HEK293 (cell line): ENCODE data around the gene GBP3.

Source experiments
- CTCF ChIA-PET: fragments of 350-600 bp; formaldehyde crosslinking; extraction: SDS; loops from one replicate; lab custom pipeline; 2021; ENCODE audit warnings: antibody characterized with exemption; lab: Yijun Ruan, JAX
- POLR2A ChIA-PET: fragments of 300-600 bp; formaldehyde crosslinking; extraction: SDS; loops from one replicate; lab custom pipeline; 2020; ENCODE audit warnings: antibody characterized with exemption, inconsistent platforms; lab: Yijun Ruan, JAX
- H3K27ac ChIP-seq: fragments of 200-500 bp; sonication (Bioruptor generic); 2 replicates; pipeline ENCODE4 v1.5.1; 2014; ENCODE audit warnings: low read depth, low read length, control low read depth, inconsistent platforms; ENCODE audit errors: extremely low read depth
- H3K36me3 ChIP-seq, 2 experiments: fragments of 200-500 bp in 1 of 2; sonication (Bioruptor generic) in 1 of 2; 1 replicate in 1 of 2; 2 replicates in 1 of 2; pipeline ENCODE4 v1.5.1; 2014 to 2017; ENCODE audit warnings: inconsistent platforms in 2 of 2, low read length in 2 of 2; ENCODE audit not compliant: control insufficient read depth in 2 of 2, insufficient read depth in 1 of 2
- H3K4me1 ChIP-seq: fragments of 200-500 bp; sonication (Bioruptor generic); 2 replicates; pipeline ENCODE4 v1.5.1; 2014; ENCODE audit warnings: mild to moderate bottlenecking, low read length, inconsistent platforms; ENCODE audit not compliant: control insufficient read depth, insufficient read depth
- H3K4me3 ChIP-seq: 2 replicates; pipeline ENCODE4 v1.5.1; 2011; ENCODE audit warnings: low read depth, mild to moderate bottlenecking, control low read depth, low read length, moderate library complexity
- H3K9me3 ChIP-seq: fragments of 200-500 bp; sonication (Bioruptor generic); 2 replicates; pipeline ENCODE4 v1.5.1; 2014; ENCODE audit warnings: low read depth, low read length, inconsistent platforms; ENCODE audit not compliant: control insufficient read depth, insufficient read depth
- ATF2 ChIP-seq: fragments of 450-650 bp; formaldehyde crosslinking; IDR thresholded peaks from 2 replicates; pipeline ENCODE4 v1.5.1; 2016; ENCODE audit warnings: missing biosample characterization, missing genetic modification characterization, low read depth
- PRDM4 ChIP-seq: fragments of 450-650 bp; formaldehyde crosslinking; IDR thresholded peaks from 2 replicates; pipeline ENCODE4 v1.5.1; 2017; ENCODE audit warnings: missing biosample characterization, missing genetic modification characterization
- SCRT2 ChIP-seq: fragments of 450-650 bp; formaldehyde crosslinking; IDR thresholded peaks from 2 replicates; pipeline ENCODE4 v1.5.1; 2016; ENCODE audit warnings: missing biosample characterization, missing genetic modification characterization
- SETDB1 ChIP-seq: IDR thresholded peaks from one replicate; pipeline ENCODE4 v1.6.1; 2017; ENCODE audit warnings: mild to moderate bottlenecking, low read length, moderate library complexity, mixed read lengths; ENCODE audit not compliant: insufficient read length
- SP7 ChIP-seq: fragments of 450-650 bp; formaldehyde crosslinking; IDR thresholded peaks from 2 replicates; pipeline ENCODE4 v1.5.1; 2016; ENCODE audit warnings: missing biosample characterization, missing genetic modification characterization
- ZBTB21 ChIP-seq: fragments of 450-650 bp; formaldehyde crosslinking; IDR thresholded peaks from 2 replicates; pipeline ENCODE4 v1.5.1; 2017; ENCODE audit warnings: missing biosample characterization, missing genetic modification characterization
- ZFHX2 ChIP-seq: fragments of 450-650 bp; formaldehyde crosslinking; conservative IDR thresholded peaks from 2 replicates; pipeline ENCODE4 v1.5.1; 2016; ENCODE audit warnings: missing biosample characterization, missing genetic modification characterization
- ZNF121 ChIP-seq: fragments of 450-650 bp; formaldehyde crosslinking; IDR thresholded peaks from 2 replicates; pipeline ENCODE4 v1.5.1; 2016; ENCODE audit warnings: missing biosample characterization, missing genetic modification characterization
- ZNF24 ChIP-seq: fragments of 450-650 bp; formaldehyde crosslinking; IDR thresholded peaks from 2 replicates; pipeline ENCODE4 v1.5.1; 2016; ENCODE audit warnings: missing biosample characterization, missing genetic modification characterization
- ZNF404 ChIP-seq: fragments of 450-650 bp; formaldehyde crosslinking; IDR thresholded peaks from 2 replicates; pipeline ENCODE4 v1.5.1; 2017; ENCODE audit warnings: missing biosample characterization, missing genetic modification characterization
- ZNF501 ChIP-seq: fragments of 450-650 bp; formaldehyde crosslinking; IDR thresholded peaks from 2 replicates; pipeline ENCODE4 v1.5.1; 2016; ENCODE audit warnings: missing biosample characterization, missing genetic modification characterization
- ZNF513 ChIP-seq: fragments of 450-650 bp; IDR thresholded peaks from 2 replicates; pipeline ENCODE4 v1.5.1; 2018; ENCODE audit warnings: missing biosample characterization, missing genetic modification characterization
- ZNF549 ChIP-seq: fragments of 450-650 bp; IDR thresholded peaks from 2 replicates; pipeline ENCODE4 v1.5.1; 2018; ENCODE audit warnings: missing biosample characterization, missing genetic modification characterization, mild to moderate bottlenecking, inconsistent platforms, moderate library complexity
- ZNF561 ChIP-seq: fragments of 450-650 bp; IDR thresholded peaks from 2 replicates; pipeline ENCODE4 v1.5.1; 2018; ENCODE audit warnings: missing biosample characterization, missing genetic modification characterization, borderline replicate concordance
- ZNF585B ChIP-seq: fragments of 450-650 bp; formaldehyde crosslinking; IDR thresholded peaks from 2 replicates; pipeline ENCODE4 v1.5.1; 2016; ENCODE audit warnings: missing biosample characterization, missing genetic modification characterization
- ZNF610 ChIP-seq: fragments of 450-650 bp; formaldehyde crosslinking; IDR thresholded peaks from 2 replicates; pipeline ENCODE4 v1.5.1; 2016; ENCODE audit warnings: missing biosample characterization, missing genetic modification characterization, borderline replicate concordance
- ZNF629 ChIP-seq: fragments of 450-650 bp; formaldehyde crosslinking; IDR thresholded peaks from 2 replicates; pipeline ENCODE4 v1.5.1; 2017; ENCODE audit warnings: missing biosample characterization, missing genetic modification characterization
- ZNF645 ChIP-seq: fragments of 450-650 bp; formaldehyde crosslinking; IDR thresholded peaks from 2 replicates; pipeline ENCODE4; 2016; ENCODE audit warnings: missing biosample characterization, missing genetic modification characterization
- ZNF664 ChIP-seq: fragments of 450-650 bp; formaldehyde crosslinking; IDR thresholded peaks from 2 replicates; pipeline ENCODE4 v1.5.1; 2016; ENCODE audit warnings: missing biosample characterization, missing genetic modification characterization

The GBP3 gene

GRCh38 chr1:89022167-89022959 lies at the start of gene GBP3:
GBP3 (minus strand) TSS chr1:89022866; CDS start chr1:89020721, 2,145 bp downstream.
- Histone ChIP-seq H3K27ac (no peak within 1 kb of the TSS), H3K4me1 (no peaks in the 10 kb centered on the region), H3K9me3 (no peaks in the 10 kb centered on the region), H3K36me3 (no peaks in the 10 kb centered on the region), H3K4me3 (peak within 1 kb of the TSS; percentile 6)
- POLR2A ChIA-PET = no interaction called here
- CTCF ChIA-PET = interaction anchor here (0.6 to 1.0 kb wide), 5 partner anchors 23 to 463 kb away, joined by 3 to 4 read pairs (median 3); no protein-coding TSS in a partner anchor
- TF ChIP-seq SCRT2 (tag by site-specific recombination) (no peak), ZNF24 (tag by site-specific recombination) (no peak), SP7 (tag by site-specific recombination) (no peak), PRDM4 (tag by site-specific recombination) (no peak), ZNF121 (tag by site-specific recombination) (no peak), ZNF549 (no peak), ATF2 (no peak), ZNF561 (no peak), ZNF610 (tag by site-specific recombination) (no peak), ZNF501 (tag by site-specific recombination) (no peak), ZBTB21 (tag by site-specific recombination) (no peak), ZFHX2 (no peak), ZNF645 (no peak)

GRCh38 chr1:89070509-89070908 lies 47.8 kb upstream of the GBP3 start:
- TF ChIP-seq ZNF513 (no peak), ZNF585B (tag by site-specific recombination) (no peak), ZNF404 (tag by site-specific recombination) (no peak), ZNF664 (tag by site-specific recombination) (no peak), SETDB1 (no peak), ZNF629 (tag by site-specific recombination) (no peak)
- ChIA-PET CTCF (no interaction called here), POLR2A (no interaction called here)
- no peak overlapping the region for H3K27ac ChIP-seq
- H3K36me3 ChIP-seq = no peaks in the 10 kb centered on the region
- no peaks in the 10 kb centered on the region for H3K4me1 ChIP-seq
- H3K9me3 ChIP-seq = no peaks in the 10 kb centered on the region
- no peak overlapping the region for H3K4me3 ChIP-seq
